DOHH2 (cell line): ENCODE data around the gene AFMID.

Experiments used
- CTCF ChIP-seq: fragments of 200-600 bp; sonication (generic); IDR thresholded peaks from one replicate; pipeline ENCODE4 v1.5.1; 2014; ENCODE audit warnings: antibody characterized with exemption, mild to moderate bottlenecking, low read depth, low read length; ENCODE audit not compliant: poor library complexity, severe bottlenecking
- EZH2phosphoT487 ChIP-seq: fragments of 200-600 bp; sonication (generic); IDR thresholded peaks from 2 replicates; pipeline ENCODE4 v1.6.1; 2017; ENCODE audit warnings: borderline replicate concordance, mild to moderate bottlenecking, antibody characterized with exemption, low read length, moderate library complexity, mixed read lengths

- TF ChIP-seq CTCF (no peak), EZH2phosphoT487 (no peak)
These were observed 22.2 kb upstream of the AFMID start for GRCh38 chr17:78164748-78165607.
